HepG2 (cell line): ENCODE results near the gene KRT2. TPM values are rescaled to one million over a fixed set of nuclear protein-coding genes. Genes with fewer than 3 reads are reported as not detected.
A peak's percentile ranks its signal among the peaks of the same experiment; 100 is the strongest.

Experiments used
- ATAC-seq: fragments of 200-7000 bp; cut with Tn5 transposase; 3 replicates; pipeline ENCODE4 v1.9.1; 2020; ENCODE audit warnings: mild to moderate bottlenecking, moderate library complexity
- BruUV-seq: library from RNA; stranded (reverse); fragments of 400-500 nt; replicated peaks from 2 replicates; lab custom pipeline; 2021; lab: Mats Ljungman, UMichigan
- CTCF ChIA-PET: fragments of 300-600 bp; formaldehyde crosslinking; extraction: SDS; loops from one replicate; lab custom pipeline; 2021; ENCODE audit warnings: low total read pairs, inconsistent platforms, low intra/inter-chr PET ratio; lab: Yijun Ruan, JAX
- POLR2A ChIA-PET: fragments of 350-600 bp; sonication (Branson Sonifier 250); formaldehyde crosslinking; loops from one replicate; lab custom pipeline; 2020; ENCODE audit warnings: antibody characterized with exemption, inconsistent platforms; lab: Yijun Ruan, JAX
- DNase-seq: peaks from one replicate; pipeline ENCODE4 v3.0.0-alpha.2; 2015; ENCODE audit warnings: low spot score
- FAIRE-seq: peaks from 3 replicates; lab custom pipeline; 2011; peaks lifted over from hg19 to GRCh38; lab: Jason Lieb, UNC
- H2AFZ ChIP-seq: one replicate; pipeline ENCODE4 v1.6.1; 2011; ENCODE audit warnings: low read length, inconsistent platforms
- H3K27ac ChIP-seq: fragments of 300-600 bp; 3 replicates; pipeline ENCODE4 v1.8.0; 2011; ENCODE audit warnings: mixed run types, mild to moderate bottlenecking, mixed read lengths, low read length, inconsistent platforms; ENCODE audit not compliant: insufficient read depth; ENCODE audit errors: extremely low read length
- H3K27me3 ChIP-seq, 2 experiments: fragments of 200-600 bp in 1 of 2; 2 replicates in 1 of 2; 3 replicates in 1 of 2; pipeline versions ENCODE4 v1.6.0 to v1.8.0; 2011; ENCODE audit warnings: low read length in 2 of 2, mild to moderate bottlenecking in 2 of 2, moderate library complexity in 2 of 2, inconsistent platforms in 1 of 2; ENCODE audit not compliant: insufficient read depth in 2 of 2, control insufficient read depth in 1 of 2
- H3K36me3 ChIP-seq, 2 experiments: fragments of 200-600 bp in 1 of 2; replicated peaks in 1 of 2; 2 replicates in 1 of 2; 3 replicates in 1 of 2; pipeline versions ENCODE4 v1.5.1 to v1.8.0; 2011; ENCODE audit warnings: low read length in 2 of 2, inconsistent platforms in 1 of 2; ENCODE audit not compliant: insufficient read depth in 2 of 2, control insufficient read depth in 1 of 2
- H3K4me1 ChIP-seq: 2 replicates; pipeline ENCODE4 v1.5.1; 2012; ENCODE audit warnings: low read length, inconsistent platforms; ENCODE audit not compliant: insufficient read depth
- H3K4me2 ChIP-seq: 2 replicates; pipeline ENCODE4 v1.6.0; 2011; ENCODE audit warnings: low read depth, low read length, inconsistent platforms
- H3K4me3 ChIP-seq, 3 experiments: fragments of 200-600 bp in 1 of 3; sonication (generic), shearing (Covaris generic) in 1 of 3; replicated peaks in 1 of 3; 2 replicates each; pipeline ENCODE4 v1.5.1; 2011 to 2016; ENCODE audit warnings: low read length in 3 of 3, inconsistent platforms in 2 of 3, low read depth in 2 of 3, mild to moderate bottlenecking in 2 of 3, control low read depth in 1 of 3, mixed read lengths in 1 of 3; ENCODE audit not compliant: insufficient read depth in 1 of 3
- H3K79me2 ChIP-seq: one replicate; pipeline ENCODE4 v1.6.1; 2011; ENCODE audit warnings: low read length, inconsistent platforms; ENCODE audit not compliant: insufficient read depth
- H3K9ac ChIP-seq: 2 replicates; pipeline ENCODE4 v1.6.0; 2011; ENCODE audit warnings: mild to moderate bottlenecking, low read depth, low read length, inconsistent platforms; ENCODE audit not compliant: insufficient read depth
- H3K9me3 ChIP-seq: 2 replicates; pipeline ENCODE4 v1.5.1; 2012; ENCODE audit warnings: mild to moderate bottlenecking, low read length
- H4K20me1 ChIP-seq: 2 replicates; pipeline ENCODE4 v1.6.0; 2011; ENCODE audit warnings: inconsistent platforms, mild to moderate bottlenecking, low read length, moderate library complexity; ENCODE audit not compliant: insufficient read depth
- CTCF ChIP-seq: sonication (generic); formaldehyde crosslinking; IDR thresholded peaks from 2 replicates; pipeline ENCODE4 v1.5.0; 2020; ENCODE audit warnings: mild to moderate bottlenecking, missing genetic modification reagents, moderate library complexity
- HNRNPUL1 ChIP-seq: fragments of 200-400 bp; formaldehyde crosslinking; IDR thresholded peaks from 2 replicates; pipeline ENCODE4 v1.6.1; 2017; ENCODE audit warnings: low read depth, mild to moderate bottlenecking, low read length, moderate library complexity
- JUNB ChIP-seq: sonication (generic); formaldehyde crosslinking; IDR thresholded peaks from 2 replicates; pipeline ENCODE4 v1.8.0; 2022; ENCODE audit warnings: missing genetic modification reagents, mild to moderate bottlenecking, borderline replicate concordance
- PLRG1 ChIP-seq: fragments of 450-650 bp; conservative IDR thresholded peaks from 2 replicates; pipeline ENCODE4 v1.6.1; 2016
- SMAD1 ChIP-seq: sonication (generic); formaldehyde crosslinking; IDR thresholded peaks from 2 replicates; pipeline ENCODE4 v1.4.0; 2020; ENCODE audit warnings: missing genetic modification reagents, low read depth, mild to moderate bottlenecking, borderline replicate concordance
- ZGPAT ChIP-seq: IDR thresholded peaks from 2 replicates; pipeline ENCODE4 v1.6.1; 2016; ENCODE audit warnings: mild to moderate bottlenecking
- ZNF567 ChIP-seq: sonication (generic); formaldehyde crosslinking; IDR thresholded peaks from 2 replicates; pipeline ENCODE4 v1.8.1; 2023; ENCODE audit warnings: mild to moderate bottlenecking, missing genetic modification reagents, borderline replicate concordance
- ZSCAN22 ChIP-seq: sonication (generic); formaldehyde crosslinking; IDR thresholded peaks from 2 replicates; pipeline ENCODE4 v1.4.0; 2020; ENCODE audit warnings: mild to moderate bottlenecking, missing genetic modification reagents
- WGBS: methylation state at CpG from one replicate; pipeline ENCODE4 v1.1.6; 2017; ENCODE audit warnings: low lambda C conversion rate; 5-methylcytosine and 5-hydroxymethylcytosine counted together
- in situ Hi-C: cut with HindIII; loops from 2 replicates; pipeline ENCODE4 v1.10.0; 2017; ENCODE audit warnings: low pct_unique_long_range_greater_than_20kb; ENCODE audit not compliant: extremely low pct_ligation_motif_present
- intact Hi-C: fragments of 100-400 bp; cut with micrococcal nuclease; formaldehyde crosslinking; loops from one replicate; pipeline ENCODE4 v1.10.0; 2022; ENCODE audit not compliant: unreplicated experiment
- polyA plus RNA-seq, 8 experiments: library from polyadenylated mRNA; depleted of rRNA in 3 of 8; stranded (reverse) in 7 of 8; unstranded in 1 of 8; fragments of >200 nt; fragmentation: Illumina TruSeq in 4 of 8; extraction: Trizol in 4 of 8; gene quantifications; 2 replicates each; pipeline versions ENCODE4 v1.2.1 to v1.2.3, GENCODE V29; 2011 to 2016; ENCODE audit warnings: low read depth in 4 of 8, missing spikeins in 1 of 8, mixed read lengths in 1 of 8; ENCODE audit not compliant: insufficient read depth in 1 of 8
- total RNA-seq, 5 experiments: library from RNA; depleted of rRNA; stranded (reverse); fragments of >200 nt; fragmentation: Illumina TruSeq; extraction: Trizol; gene quantifications; 2 replicates each; pipeline ENCODE4 v1.2.3, GENCODE V29; 2016; ENCODE audit warnings: low read depth in 1 of 5

The KRT2 gene
- total and polyA plus RNA-seq, 2 of the 13 experiments (the other 11 are each of a cell fraction or from before 2014, with no cell fraction given), result not detected

GRCh38 chr12:52667931-52668330 lies 15.9 kb upstream of the KRT2 start (continued):
- TF ChIP-seq ZGPAT (CRISPR knock-in tag) (no peak), ZNF567 (no peak), ZSCAN22 (CRISPR knock-in tag) (no peak)
- TF ChIP-seq, all 625 proteins: peak for 0

- Histone ChIP-seq H4K20me1 (no peaks in the 10 kb centered on the region), H2AFZ (no peak overlapping the region), H3K27ac (no peak overlapping the region), H3K4me3 (no peak overlapping the region), H3K4me1 (no peaks in the 10 kb centered on the region), H3K36me3 (no peaks in the 10 kb centered on the region), H3K9ac (no peak overlapping the region), H3K4me2 (no peak overlapping the region), H3K27me3 (no peaks in the 10 kb centered on the region; a peak in 2 of 5 replicates), H3K9me3 (no peaks in the 10 kb centered on the region), H3K79me2 (no peaks in the 10 kb centered on the region)
- in situ Hi-C loops, result no loop called here
- intact Hi-C loops, result no loop called here
- whole genome bisulfite sequencing, result 8% methylated on average over 4 of the region's 9 CpGs
- POLR2A ChIA-PET, result no interaction called here
- FAIRE-seq, result no peak
- no peak for TF ChIP-seq SMAD1 (CRISPR knock-in tag)
- no peak for TF ChIP-seq PLRG1
- no peak for TF ChIP-seq HNRNPUL1
- TF ChIP-seq JUNB (CRISPR knock-in tag), result no peak
- TF ChIP-seq CTCF (CRISPR knock-in tag), result 0 out of 2 replicates have a peak, but pooled peaks have one; percentile 3
- CTCF ChIA-PET, result no interaction called here
- no peak for DNase-seq
- BruUV-seq, result no TSS peak
- no peak for ATAC-seq
These were observed 15.5 kb upstream of the KRT2 start for GRCh38 chr12:52667509-52667908.
